Left ventricle myocardium superior (tissue), 1 donor: ENCODE measurements around the gene POLR1D. TPM values are rescaled to one million over a fixed set of nuclear protein-coding genes. Genes with fewer than 3 reads are reported as not detected.

Source experiments
- ATAC-seq: fragments of 200-7000 bp; cut with Tn5 transposase; one replicate; pipeline ENCODE4 v1.9.1; 2020; ENCODE audit warnings: mild to moderate bottlenecking, moderate library complexity
- DNase-seq: peaks from one replicate; pipeline ENCODE4 v3.0.0-alpha.2; 2020
- intact Hi-C: fragments of 100-400 bp; cut with micrococcal nuclease; formaldehyde crosslinking; loops from one replicate; pipeline ENCODE4 v1.11.0; 2022
- total RNA-seq: library from RNA; stranded (reverse); fragmentation: NEBNext Ultra II Directional; extraction: Animal tissue kit (Norgen Biotek cat#: 25700); gene quantifications from one replicate; pipeline ENCODE4 v1.2.1, GENCODE V29; 2021
- donor health status: DM: no; HTN: yes; CAD: no; lungs with severe emphysema.

POLR1D gene
- total RNA-seq, 1 donor from 2014 or later: 97.4 TPM

- DNase-seq (no peak), ATAC-seq (peak; percentile 62)
- intact Hi-C loops: no loop called here
Observed at GRCh38 chr13:27663947-27664346, 42.3 kb downstream of the POLR1D start.

DNA sequence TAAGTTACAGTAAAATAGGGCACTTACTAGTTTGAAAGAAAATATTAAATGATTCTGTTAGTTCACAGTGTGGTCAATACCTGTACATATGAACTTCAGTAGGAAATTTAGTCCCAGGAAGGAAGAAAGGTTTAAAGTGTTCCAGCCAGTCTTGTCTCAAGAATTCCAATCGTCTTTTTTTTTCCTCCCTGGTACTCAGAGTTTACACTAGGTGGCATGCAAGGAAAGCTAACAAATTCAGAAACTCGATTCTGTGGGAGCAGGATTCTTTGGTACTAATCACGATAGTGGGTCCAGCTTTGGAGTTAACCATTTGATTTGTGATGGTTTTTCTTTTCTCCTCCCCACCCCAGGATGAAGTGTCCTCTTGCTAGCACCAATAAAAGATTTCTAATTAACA, 43.6 kb downstream of the POLR1D start:
- DNase-seq (no peak), ATAC-seq (no peak)
- intact Hi-C loops: no loop called here

DNA sequence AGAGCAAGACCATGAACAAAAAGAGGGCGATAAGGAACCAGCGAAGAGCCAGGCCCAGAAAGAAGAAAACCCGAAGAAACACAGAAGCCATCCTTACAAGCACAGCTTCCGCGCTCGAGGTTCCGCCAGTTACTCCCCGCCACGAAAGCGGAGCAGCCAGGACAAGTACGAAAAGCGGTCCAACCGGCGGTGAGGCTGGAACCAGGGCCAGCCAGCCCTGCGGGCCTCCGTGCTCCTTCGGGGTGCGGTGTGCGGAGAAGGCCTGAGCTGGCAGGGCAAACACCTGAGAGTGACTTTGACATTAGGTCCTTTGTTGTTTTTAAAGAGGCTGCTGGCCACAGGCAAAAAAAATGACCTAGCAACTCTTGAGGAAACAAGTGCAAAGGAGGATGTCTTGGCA, 44.1 kb downstream of the POLR1D start:
- intact Hi-C loops: no loop called here
- ATAC-seq (no peak), DNase-seq (no peak)

GRCh38 chr13:27666951-27667350, 45.3 kb downstream of the POLR1D start:
- no peak for DNase-seq
- no peak for ATAC-seq
- intact Hi-C loops: no loop called here

- DNase-seq: peak; percentile 52
- intact Hi-C loops: no loop called here
- peak; percentile 85 for ATAC-seq
Observed at GRCh38 chr13:27667946-27668345, 46.3 kb downstream of the POLR1D start.

DNA sequence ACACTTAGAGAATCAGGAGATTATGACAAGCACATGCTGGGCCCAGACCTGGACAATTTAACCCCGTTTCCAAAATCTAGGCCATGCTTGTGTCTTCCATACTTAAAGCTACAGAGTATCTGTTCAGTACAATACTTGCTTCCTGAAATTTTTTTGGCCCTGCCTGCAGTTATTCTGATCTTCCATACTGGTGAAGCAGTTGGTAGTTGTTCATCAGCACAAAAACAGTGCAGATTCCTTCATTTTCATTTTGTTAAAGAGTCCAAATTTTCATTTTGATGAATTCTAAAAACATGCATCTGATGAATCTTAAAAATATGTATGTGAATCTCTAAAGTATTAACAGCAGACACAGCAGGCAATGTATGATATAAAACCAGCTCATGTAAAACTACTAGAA, 49.2 kb downstream of the POLR1D start:
- intact Hi-C loops: no loop called here
- ATAC-seq (no peak), DNase-seq (no peak)

DNA sequence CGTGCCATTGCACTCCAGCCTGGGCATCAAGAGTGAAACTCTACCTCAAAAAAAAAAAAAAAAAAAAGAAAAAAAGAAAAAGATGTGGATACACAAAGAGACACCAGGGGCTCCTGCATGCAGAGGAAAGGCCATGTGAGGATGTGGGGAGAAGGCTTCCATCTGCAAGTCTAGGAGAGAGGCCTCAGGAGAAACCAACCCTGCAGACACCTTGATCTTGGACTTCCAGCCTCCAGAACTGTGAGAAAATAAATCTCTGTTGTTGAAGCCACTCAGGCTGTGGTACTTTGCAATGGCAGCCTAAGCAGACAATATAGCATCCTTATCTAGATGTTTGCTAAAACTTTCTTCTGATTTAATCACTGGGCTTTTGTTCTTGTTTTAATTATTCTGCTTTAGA, 50.3 kb downstream of the POLR1D start:
- ATAC-seq: no peak
- intact Hi-C loops: no loop called here
- no peak for DNase-seq

Other genes with a start within 250 kb of the POLR1D start
- 227 TPM for gene GTF3A, start 197.3 kb upstream of the POLR1D start, total RNA-seq
- gene MTIF3, start 171.3 kb upstream of the POLR1D start, total RNA-seq: 179 TPM
- 11.4 TPM for gene LNX2, start 1.4 kb upstream of the POLR1D start, total RNA-seq
- gene GSX1, start 170.6 kb downstream of the POLR1D start, total RNA-seq: not detected